ENCODE data around the gene CELF4.
A peak's percentile ranks its signal among the peaks of the same experiment; 100 is the strongest.

CELF4 gene

DNA sequence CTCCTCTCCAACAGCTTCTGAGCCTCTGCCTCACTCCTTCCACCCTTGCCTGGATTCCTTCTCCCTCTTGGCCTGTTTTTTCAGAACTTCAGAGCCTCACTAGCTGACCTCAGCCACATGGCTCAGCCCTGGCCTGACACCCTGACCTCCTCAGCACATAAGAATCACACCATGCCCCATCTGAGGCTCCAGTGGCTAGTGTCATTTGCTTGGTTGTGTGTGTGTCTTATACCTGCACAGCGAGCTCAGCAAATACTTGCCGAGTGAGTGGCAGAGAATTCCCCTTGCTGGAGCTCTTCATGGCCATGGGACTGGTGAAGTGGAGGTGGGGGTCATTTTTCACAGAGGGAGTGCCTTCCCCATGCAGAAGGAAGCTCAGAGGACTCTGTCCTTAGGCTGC lies 70.2 kb downstream of the CELF4 start:
- Histone ChIP-seq H3K4me1 (ENCODE audit: control insufficient read depth, low read depth, low read length) (no peaks in the 10 kb centered on the region), H3K9ac (ENCODE audit: low read length) (no peak overlapping the region), H4K5ac (ENCODE audit: low read length) (no peak overlapping the region), H3K27me3 (ENCODE audit: insufficient read depth, low read length, poor library complexity) (no peaks in the 10 kb centered on the region), H3K4me3 (ENCODE audit: low read length) (no peak overlapping the region), H3K79me2 (ENCODE audit: control insufficient read depth, insufficient read depth, low read length) (no peaks in the 10 kb centered on the region), H2BK5ac (ENCODE audit: low read length) (no peak overlapping the region), H2AK5ac (ENCODE audit: low read length) (no peak overlapping the region), H3K23ac (ENCODE audit: low read length) (no peak overlapping the region), H2BK120ac (ENCODE audit: low read depth, low read length) (no peak overlapping the region), H3K27ac (ENCODE audit: low read depth, low read length) (no peak overlapping the region), H4K8ac (ENCODE audit: low read depth, low read length) (no peak overlapping the region), H3K36me3 (ENCODE audit: control insufficient read depth, insufficient read depth, low read length) (no peaks in the 10 kb centered on the region), H2BK15ac (replicated peaks; ENCODE audit: low read depth) (no peak overlapping the region), H3K4ac (ENCODE audit: low read depth, low read length) (no peak overlapping the region), H3K18ac (ENCODE audit: low read length) (no peak overlapping the region), H3K79me1 (ENCODE audit: low read length) (no peaks in the 10 kb centered on the region), H3K4me2 (ENCODE audit: low read length) (no peak overlapping the region), H3K56ac (ENCODE audit: low read length) (no peak overlapping the region)
- no peak for DNase-seq
- no CpG with 5 or more reads among the region's 2 CpGs for WGBS (ENCODE audit: extremely low coverage, insufficient coverage, low lambda C conversion rate)

DNA sequence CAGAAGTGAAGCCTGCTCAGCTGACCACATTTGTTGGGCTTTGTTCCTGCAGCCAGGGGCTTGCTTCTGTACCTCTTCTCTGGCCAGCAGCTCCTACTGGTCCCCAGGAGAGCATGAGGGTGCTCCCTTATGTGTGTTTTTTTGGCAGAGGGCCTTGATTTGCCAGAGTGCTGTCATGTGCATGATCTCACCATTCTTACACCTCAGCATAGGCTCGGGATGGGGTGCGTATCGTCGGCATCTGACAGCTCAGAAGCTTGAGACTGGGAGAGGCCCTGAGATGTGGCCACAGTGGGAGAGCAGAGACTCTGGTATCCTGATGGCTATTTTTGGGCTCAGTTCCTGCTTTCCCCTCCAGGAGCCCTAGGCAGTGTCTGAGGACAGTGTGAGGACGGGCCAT lies 71.2 kb downstream of the CELF4 start:
- Histone ChIP-seq H2BK120ac (ENCODE audit: low read depth, low read length) (no peak overlapping the region), H3K56ac (ENCODE audit: low read length) (no peak overlapping the region), H3K36me3 (ENCODE audit: control insufficient read depth, insufficient read depth, low read length) (no peaks in the 10 kb centered on the region), H2AK5ac (ENCODE audit: low read length) (no peak overlapping the region), H3K4ac (ENCODE audit: low read depth, low read length) (no peak overlapping the region), H3K27me3 (ENCODE audit: insufficient read depth, low read length, poor library complexity) (no peaks in the 10 kb centered on the region), H3K9ac (ENCODE audit: low read length) (no peak overlapping the region), H3K4me3 (ENCODE audit: low read length) (no peak overlapping the region), H2BK5ac (ENCODE audit: low read length) (no peak overlapping the region), H3K23ac (ENCODE audit: low read length) (no peak overlapping the region), H3K4me2 (ENCODE audit: low read length) (no peak overlapping the region), H3K79me1 (ENCODE audit: low read length) (no peaks in the 10 kb centered on the region), H4K5ac (ENCODE audit: low read length) (no peak overlapping the region), H3K18ac (ENCODE audit: low read length) (no peak overlapping the region), H3K27ac (ENCODE audit: low read depth, low read length) (no peak overlapping the region), H3K4me1 (ENCODE audit: control insufficient read depth, low read depth, low read length) (no peaks in the 10 kb centered on the region), H2BK15ac (replicated peaks; ENCODE audit: low read depth) (no peak overlapping the region), H4K8ac (ENCODE audit: low read depth, low read length) (no peak overlapping the region), H3K79me2 (ENCODE audit: control insufficient read depth, insufficient read depth, low read length) (no peaks in the 10 kb centered on the region)
- no peak for DNase-seq
- no CpG with 5 or more reads among the region's 5 CpGs for WGBS (ENCODE audit: extremely low coverage, insufficient coverage, low lambda C conversion rate)

DNA sequence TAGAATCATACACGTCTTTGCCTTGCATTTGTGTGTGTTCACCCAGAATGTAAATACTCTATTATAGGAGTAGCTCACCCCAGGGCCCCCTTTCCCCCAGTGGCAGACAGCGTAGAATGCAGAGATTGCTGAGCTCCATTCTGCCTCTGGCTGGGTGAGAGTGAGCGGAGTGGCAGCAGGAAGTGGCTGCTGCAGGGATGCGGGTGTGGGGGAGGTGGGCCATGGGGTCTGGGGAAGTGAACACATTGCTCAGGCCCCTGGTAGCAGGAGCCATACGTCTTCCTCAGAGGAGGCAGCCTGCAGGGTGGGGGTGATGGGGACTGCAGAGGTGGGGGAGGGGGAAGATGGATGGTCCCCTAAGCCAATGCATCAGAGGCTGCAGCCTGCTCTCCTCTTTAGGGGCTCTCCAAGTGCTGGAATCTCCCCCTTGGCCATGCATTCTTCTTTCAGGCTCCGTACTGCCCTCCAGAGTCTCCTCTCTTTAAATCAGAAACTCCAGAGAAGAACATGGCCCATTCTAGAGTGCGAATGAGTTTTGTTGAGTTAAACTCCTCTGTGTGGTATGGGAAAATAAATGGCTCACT lies 72.2 kb downstream of the CELF4 start:
- H3K27me3 ChIP-seq (ENCODE audit: insufficient read depth, low read length, poor library complexity), result no peaks in the 10 kb centered on the region
- no CpG with 5 or more reads among the region's 7 CpGs for WGBS (ENCODE audit: extremely low coverage, insufficient coverage, low lambda C conversion rate)

DNA sequence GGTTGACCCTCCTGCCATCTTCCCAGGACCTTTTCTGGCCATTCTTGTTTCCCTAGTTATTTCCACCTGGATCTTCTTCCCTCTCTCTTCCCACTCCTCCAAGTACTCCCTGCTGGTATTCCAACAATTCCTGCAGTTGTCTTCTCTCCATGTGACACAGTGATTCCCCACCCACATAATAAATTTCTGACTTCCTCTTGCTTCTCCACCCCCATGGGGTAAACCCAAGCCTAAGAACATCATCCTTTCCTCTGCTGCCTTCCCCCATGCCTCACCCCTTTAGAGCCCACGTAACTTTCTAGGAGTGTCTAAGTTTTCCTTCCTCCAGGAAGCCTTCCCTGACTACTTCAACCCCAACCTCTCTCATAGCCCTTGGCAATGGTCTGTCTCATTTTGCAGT lies 72.6 kb downstream of the CELF4 start:
- H2AK5ac ChIP-seq (ENCODE audit: low read length), result no peak overlapping the region
- no peak overlapping the region for H3K27ac ChIP-seq (ENCODE audit: low read depth, low read length)
- WGBS (ENCODE audit: extremely low coverage, insufficient coverage, low lambda C conversion rate), result no CpG with 5 or more reads among the region's 1 CpG
- no peak overlapping the region for H3K4ac ChIP-seq (ENCODE audit: low read depth, low read length)
- no peaks in the 10 kb centered on the region for H3K36me3 ChIP-seq (ENCODE audit: control insufficient read depth, insufficient read depth, low read length)
- H3K4me3 ChIP-seq (ENCODE audit: low read length), result no peak overlapping the region
- H3K4me1 ChIP-seq (ENCODE audit: control insufficient read depth, low read depth, low read length), result no peaks in the 10 kb centered on the region
- no peaks in the 10 kb centered on the region for H3K79me2 ChIP-seq (ENCODE audit: control insufficient read depth, insufficient read depth, low read length)
- H4K5ac ChIP-seq (ENCODE audit: low read length), result no peak overlapping the region
- no peak overlapping the region for H3K23ac ChIP-seq (ENCODE audit: low read length)
- no peaks in the 10 kb centered on the region for H3K79me1 ChIP-seq (ENCODE audit: low read length)
- H3K56ac ChIP-seq (ENCODE audit: low read length), result no peak overlapping the region
- no peak overlapping the region for H3K4me2 ChIP-seq (ENCODE audit: low read length)
- H3K27me3 ChIP-seq (ENCODE audit: insufficient read depth, low read length, poor library complexity), result no peaks in the 10 kb centered on the region
- no peak for DNase-seq
- H2BK15ac ChIP-seq (replicated peaks; ENCODE audit: low read depth), result no peak overlapping the region
- H3K18ac ChIP-seq (ENCODE audit: low read length), result no peak overlapping the region
- H4K8ac ChIP-seq (ENCODE audit: low read depth, low read length), result no peak overlapping the region
- no peak overlapping the region for H3K9ac ChIP-seq (ENCODE audit: low read length)
- no peak overlapping the region for H2BK120ac ChIP-seq (ENCODE audit: low read depth, low read length)
- no peak overlapping the region for H2BK5ac ChIP-seq (ENCODE audit: low read length)

More for the DNA sequence above, 72.2 kb downstream of the CELF4 start:
- peak; percentile 64 for DNase-seq
- H3K27ac ChIP-seq (ENCODE audit: low read depth, low read length), result no peak overlapping the region
- H3K56ac ChIP-seq (ENCODE audit: low read length), result no peak overlapping the region
- H3K18ac ChIP-seq (ENCODE audit: low read length), result no peak overlapping the region
- no peaks in the 10 kb centered on the region for H3K79me2 ChIP-seq (ENCODE audit: control insufficient read depth, insufficient read depth, low read length)
- no peak overlapping the region for H2BK15ac ChIP-seq (replicated peaks; ENCODE audit: low read depth)
- no peak overlapping the region for H3K4me2 ChIP-seq (ENCODE audit: low read length)
- H3K23ac ChIP-seq (ENCODE audit: low read length), result no peak overlapping the region
- no peaks in the 10 kb centered on the region for H3K4me1 ChIP-seq (ENCODE audit: control insufficient read depth, low read depth, low read length)
- no peak overlapping the region for H4K5ac ChIP-seq (ENCODE audit: low read length)
- H3K9ac ChIP-seq (ENCODE audit: low read length), result no peak overlapping the region
- H3K36me3 ChIP-seq (ENCODE audit: control insufficient read depth, insufficient read depth, low read length), result no peaks in the 10 kb centered on the region
- H3K4me3 ChIP-seq (ENCODE audit: low read length), result no peak overlapping the region
- H2BK5ac ChIP-seq (ENCODE audit: low read length), result no peak overlapping the region
- no peaks in the 10 kb centered on the region for H3K79me1 ChIP-seq (ENCODE audit: low read length)
- H3K4ac ChIP-seq (ENCODE audit: low read depth, low read length), result no peak overlapping the region
- no peak overlapping the region for H2BK120ac ChIP-seq (ENCODE audit: low read depth, low read length)
- no peak overlapping the region for H2AK5ac ChIP-seq (ENCODE audit: low read length)
- H4K8ac ChIP-seq (ENCODE audit: low read depth, low read length), result no peak overlapping the region

DNA sequence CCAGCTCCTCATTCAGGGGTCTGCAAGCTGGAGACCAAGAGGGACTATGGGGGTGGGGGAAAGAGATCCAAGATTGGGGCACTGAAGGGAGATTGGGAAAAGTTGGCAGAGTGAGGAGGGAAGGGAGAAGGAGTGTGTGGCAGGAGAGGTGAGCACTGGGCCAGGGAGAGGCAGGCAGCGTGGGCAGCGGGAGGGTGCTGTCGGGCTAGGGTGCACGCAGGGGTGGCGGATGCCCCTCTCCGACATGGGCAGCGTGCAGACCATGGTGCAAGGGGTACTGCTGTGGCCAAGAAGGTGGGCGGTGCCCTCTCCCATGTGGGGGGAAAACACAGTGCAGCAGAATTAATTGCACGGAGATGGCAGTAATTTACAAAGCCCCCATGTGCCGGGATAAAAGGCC lies 74.1 kb downstream of the CELF4 start:
- H3K27me3 ChIP-seq (ENCODE audit: insufficient read depth, low read length, poor library complexity), result no peaks in the 10 kb centered on the region
- H4K8ac ChIP-seq (ENCODE audit: low read depth, low read length), result no peak overlapping the region
- H4K5ac ChIP-seq (ENCODE audit: low read length), result no peak overlapping the region
- no peak overlapping the region for H3K18ac ChIP-seq (ENCODE audit: low read length)
- H3K9ac ChIP-seq (ENCODE audit: low read length), result no peak overlapping the region
- H3K56ac ChIP-seq (ENCODE audit: low read length), result no peak overlapping the region
- no peaks in the 10 kb centered on the region for H3K4me1 ChIP-seq (ENCODE audit: control insufficient read depth, low read depth, low read length)
- H3K23ac ChIP-seq (ENCODE audit: low read length), result no peak overlapping the region
- H3K79me1 ChIP-seq (ENCODE audit: low read length), result no peaks in the 10 kb centered on the region
- no peak overlapping the region for H2BK15ac ChIP-seq (replicated peaks; ENCODE audit: low read depth)
- H3K36me3 ChIP-seq (ENCODE audit: control insufficient read depth, insufficient read depth, low read length), result no peaks in the 10 kb centered on the region
- no peak overlapping the region for H3K4me3 ChIP-seq (ENCODE audit: low read length)
- no peak overlapping the region for H2AK5ac ChIP-seq (ENCODE audit: low read length)
- WGBS (ENCODE audit: extremely low coverage, insufficient coverage, low lambda C conversion rate), result no CpG with 5 or more reads among the region's 10 CpGs
- H3K4me2 ChIP-seq (ENCODE audit: low read length), result no peak overlapping the region
- no peaks in the 10 kb centered on the region for H3K79me2 ChIP-seq (ENCODE audit: control insufficient read depth, insufficient read depth, low read length)
- DNase-seq, result no peak
- no peak overlapping the region for H2BK120ac ChIP-seq (ENCODE audit: low read depth, low read length)
- H2BK5ac ChIP-seq (ENCODE audit: low read length), result no peak overlapping the region
- no peak overlapping the region for H3K4ac ChIP-seq (ENCODE audit: low read depth, low read length)
- no peak overlapping the region for H3K27ac ChIP-seq (ENCODE audit: low read depth, low read length)

DNA sequence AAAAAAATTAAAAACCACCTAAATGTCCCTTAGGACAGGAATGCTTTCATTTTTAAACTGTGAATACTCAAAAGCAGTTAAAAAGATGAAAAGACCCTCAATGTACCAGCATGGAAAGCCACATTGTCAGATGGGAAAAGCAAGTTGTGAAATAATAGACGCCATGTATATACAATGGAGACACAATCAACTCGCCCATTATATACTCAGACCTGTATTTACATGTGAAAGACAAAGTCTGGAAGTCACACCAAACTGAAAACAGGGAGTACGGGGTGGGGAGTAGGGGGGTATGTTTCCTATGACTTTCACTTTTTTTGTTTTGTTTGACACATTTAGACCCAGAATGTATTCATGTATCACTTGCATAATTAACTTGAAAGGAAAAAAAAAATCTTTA lies 75.6 kb downstream of the CELF4 start:
- Histone ChIP-seq H3K56ac (ENCODE audit: low read length) (no peak overlapping the region), H2AK5ac (ENCODE audit: low read length) (no peak overlapping the region), H3K27me3 (ENCODE audit: insufficient read depth, low read length, poor library complexity) (no peaks in the 10 kb centered on the region), H3K18ac (ENCODE audit: low read length) (no peak overlapping the region), H3K4me2 (ENCODE audit: low read length) (no peak overlapping the region), H3K4ac (ENCODE audit: low read depth, low read length) (no peak overlapping the region), H2BK120ac (ENCODE audit: low read depth, low read length) (no peak overlapping the region), H3K79me1 (ENCODE audit: low read length) (no peaks in the 10 kb centered on the region), H3K23ac (ENCODE audit: low read length) (no peak overlapping the region), H3K36me3 (ENCODE audit: control insufficient read depth, insufficient read depth, low read length) (no peaks in the 10 kb centered on the region), H4K8ac (ENCODE audit: low read depth, low read length) (no peak overlapping the region), H3K27ac (ENCODE audit: low read depth, low read length) (no peak overlapping the region), H3K79me2 (ENCODE audit: control insufficient read depth, insufficient read depth, low read length) (no peaks in the 10 kb centered on the region), H3K9ac (ENCODE audit: low read length) (no peak overlapping the region), H2BK5ac (ENCODE audit: low read length) (no peak overlapping the region), H3K4me3 (ENCODE audit: low read length) (no peak overlapping the region), H3K4me1 (ENCODE audit: control insufficient read depth, low read depth, low read length) (no peaks in the 10 kb centered on the region), H4K5ac (ENCODE audit: low read length) (no peak overlapping the region), H2BK15ac (replicated peaks; ENCODE audit: low read depth) (no peak overlapping the region)
- WGBS (ENCODE audit: extremely low coverage, insufficient coverage, low lambda C conversion rate), result no CpG with 5 or more reads among the region's 3 CpGs
- no peak for DNase-seq
